HepG2 (cell line): ENCODE results near the gene TBC1D16. TPM values are rescaled to one million over a fixed set of nuclear protein-coding genes. Genes with fewer than 3 reads are reported as not detected.

ENCODE experiments used
- EEA1 ChIP-seq: sonication (generic); formaldehyde crosslinking; IDR thresholded peaks from 2 replicates; pipeline ENCODE4 v1.5.1; 2020; ENCODE audit warnings: mild to moderate bottlenecking, missing genetic modification reagents, borderline replicate concordance
- FOSL1 ChIP-seq: sonication (generic); formaldehyde crosslinking; IDR thresholded peaks from 2 replicates; pipeline ENCODE4 v1.9.0; 2021; ENCODE audit warnings: missing genetic modification reagents, borderline replicate concordance
- FOXJ3 ChIP-seq: sonication (generic); formaldehyde crosslinking; IDR thresholded peaks from 2 replicates; pipeline ENCODE4 v1.4.0; 2020; ENCODE audit warnings: missing genetic modification reagents, mild to moderate bottlenecking, borderline replicate concordance
- GATAD2A ChIP-seq: IDR thresholded peaks from 2 replicates; pipeline ENCODE4 v1.6.1; 2016
- HOXA7 ChIP-seq: sonication (generic); formaldehyde crosslinking; IDR thresholded peaks from 2 replicates; pipeline ENCODE4 v1.8.1; 2022; ENCODE audit warnings: mild to moderate bottlenecking, missing genetic modification reagents, moderate library complexity
- NFIC ChIP-seq: IDR thresholded peaks from 2 replicates; pipeline ENCODE4 v1.6.1; 2012; ENCODE audit warnings: mild to moderate bottlenecking, low read length, inconsistent platforms
- RAD51 ChIP-seq: fragments of 450-650 bp; IDR thresholded peaks from 2 replicates; pipeline ENCODE4 v1.6.1; 2016; ENCODE audit warnings: borderline replicate concordance
- RBM39 ChIP-seq: fragments of 200-400 bp; formaldehyde crosslinking; IDR thresholded peaks from one replicate; pipeline ENCODE4 v1.6.1; 2018; ENCODE audit warnings: antibody characterized with exemption, mild to moderate bottlenecking, low read depth, low read length; ENCODE audit not compliant: poor library complexity, severe bottlenecking
- RFX5 ChIP-seq: IDR thresholded peaks from 2 replicates; pipeline ENCODE4 v1.6.1; 2011; ENCODE audit warnings: low read depth, low read length, improper control_type of control experiment
- SMARCE1 ChIP-seq: fragments of 450-650 bp; IDR thresholded peaks from 2 replicates; pipeline ENCODE4 v1.6.1; 2017; ENCODE audit warnings: borderline replicate concordance
- TAF1 ChIP-seq: sonication (generic); formaldehyde crosslinking; IDR thresholded peaks from 2 replicates; pipeline ENCODE4 v1.4.0; 2020; ENCODE audit warnings: missing genetic modification reagents
- U2AF2 ChIP-seq: fragments of 200-400 bp; formaldehyde crosslinking; IDR thresholded peaks from 2 replicates; pipeline ENCODE4 v1.6.1; 2017; ENCODE audit warnings: low read depth, mild to moderate bottlenecking, low read length
- XBP1 ChIP-seq: sonication (generic); formaldehyde crosslinking; IDR thresholded peaks from 2 replicates; pipeline ENCODE4 v1.5.0; 2020; ENCODE audit warnings: missing genetic modification reagents
- ZBTB25 ChIP-seq: IDR thresholded peaks from 2 replicates; pipeline ENCODE4 v1.6.1; 2018; ENCODE audit warnings: missing genetic modification reagents
- ZBTB39 ChIP-seq: sonication (generic); formaldehyde crosslinking; IDR thresholded peaks from 2 replicates; pipeline ENCODE4 v1.5.0; 2020; ENCODE audit warnings: missing genetic modification reagents
- ZFP36L1 ChIP-seq: sonication (generic); formaldehyde crosslinking; IDR thresholded peaks from 2 replicates; pipeline ENCODE4 v1.8.0; 2022; ENCODE audit warnings: mild to moderate bottlenecking, missing genetic modification reagents, moderate library complexity
- ZIK1 ChIP-seq: sonication (generic); formaldehyde crosslinking; IDR thresholded peaks from 2 replicates; pipeline ENCODE4 v1.5.0; 2020; ENCODE audit warnings: mild to moderate bottlenecking, low read depth, missing genetic modification reagents, borderline replicate concordance
- ZNF230 ChIP-seq: sonication (generic); formaldehyde crosslinking; IDR thresholded peaks from 2 replicates; pipeline ENCODE4 v1.4.0; 2020; ENCODE audit warnings: mild to moderate bottlenecking, missing genetic modification reagents
- ZNF343 ChIP-seq: sonication (generic); formaldehyde crosslinking; IDR thresholded peaks from 2 replicates; pipeline ENCODE4 v1.4.0; 2020; ENCODE audit warnings: mild to moderate bottlenecking, missing genetic modification reagents
- ZNF414 ChIP-seq: sonication (generic); formaldehyde crosslinking; IDR thresholded peaks from 2 replicates; pipeline ENCODE4 v1.5.0; 2020; ENCODE audit warnings: missing genetic modification reagents
- ZNF549 ChIP-seq: sonication (generic); formaldehyde crosslinking; IDR thresholded peaks from 2 replicates; pipeline ENCODE4 v1.5.0; 2020; ENCODE audit warnings: missing genetic modification reagents
- ZNF773 ChIP-seq: sonication (generic); formaldehyde crosslinking; IDR thresholded peaks from 2 replicates; pipeline ENCODE4 v1.4.0; 2020; ENCODE audit warnings: missing genetic modification reagents, borderline replicate concordance
- ZNF782 ChIP-seq: sonication (generic); formaldehyde crosslinking; IDR thresholded peaks from 2 replicates; pipeline ENCODE4 v1.4.0; 2020; ENCODE audit warnings: missing genetic modification reagents, mild to moderate bottlenecking, borderline replicate concordance
- ZNF788 ChIP-seq: sonication (generic); formaldehyde crosslinking; IDR thresholded peaks from 2 replicates; pipeline ENCODE4 v1.5.0; 2020; ENCODE audit warnings: mild to moderate bottlenecking, missing genetic modification reagents, borderline replicate concordance
- ZNF841 ChIP-seq: sonication (generic); formaldehyde crosslinking; IDR thresholded peaks from 2 replicates; pipeline ENCODE4 v1.8.1; 2023; ENCODE audit warnings: missing genetic modification reagents, borderline replicate concordance
- polyA plus RNA-seq, 8 experiments: library from polyadenylated mRNA; depleted of rRNA in 3 of 8; stranded (reverse) in 7 of 8; unstranded in 1 of 8; fragments of >200 nt; fragmentation: Illumina TruSeq in 4 of 8; extraction: Trizol in 4 of 8; gene quantifications; 2 replicates each; pipeline versions ENCODE4 v1.2.1 to v1.2.3, GENCODE V29; 2011 to 2016; ENCODE audit warnings: low read depth in 4 of 8, missing spikeins in 1 of 8, mixed read lengths in 1 of 8; ENCODE audit not compliant: insufficient read depth in 1 of 8
- total RNA-seq, 5 experiments: library from RNA; depleted of rRNA; stranded (reverse); fragments of >200 nt; fragmentation: Illumina TruSeq; extraction: Trizol; gene quantifications; 2 replicates each; pipeline ENCODE4 v1.2.3, GENCODE V29; 2016; ENCODE audit warnings: low read depth in 1 of 5
- TF ChIP-seq, protein P1 (sequence below): IDR thresholded peaks from 2 replicates; pipeline ENCODE4 v1.6.1; 2016; ENCODE audit warnings: low read depth, control low read depth

Gene TBC1D16
- total and polyA plus RNA-seq, 2 of the 13 experiments (the other 11 are each of a cell fraction or from before 2014, with no cell fraction given) = 14.9 to 24.9 TPM

GRCh38 chr17:80018917-80019651, 16.6 kb downstream of the TBC1D16 start (continued):
- TF ChIP-seq ZBTB25 (CRISPR knock-in tag) (no peak), ZNF230 (CRISPR knock-in tag) (0 out of 2 replicates have a peak, but pooled peaks have one; percentile 72), EEA1 (no peak), ZNF343 (peak; percentile 36; the same call in 1 of the 2 replicates), RFX5 (no peak), NFIC (no peak), XBP1 (CRISPR knock-in tag) (no peak), HOXA7 (CRISPR knock-in tag) (no peak; the same call in 1 of the 2 replicates), ZBTB39 (CRISPR knock-in tag) (no peak), ZIK1 (CRISPR knock-in tag) (no peak), TAF1 (CRISPR knock-in tag) (no peak), FOSL1 (CRISPR knock-in tag) (no peak), SMARCE1 (no peak), ZNF549 (CRISPR knock-in tag) (no peak), ZNF782 (no peak), ZFP36L1 (CRISPR knock-in tag) (no peak), RAD51 (no peak), ZNF414 (0 out of 2 replicates have a peak, but pooled peaks have one; percentile 15), ZNF841 (CRISPR knock-in tag) (peak; percentile 57; the same call in 1 of the 2 replicates), ZNF788 (peak; percentile 52; the same call in 1 of the 2 replicates), GATAD2A (peak; percentile 65; the same call in 1 of the 2 replicates), RBM39 (no peak), U2AF2 (no peak), ZNF773 (CRISPR knock-in tag) (no peak; the same call in 1 of the 2 replicates), FOXJ3 (no peak)
- TF ChIP-seq, protein P1, sequence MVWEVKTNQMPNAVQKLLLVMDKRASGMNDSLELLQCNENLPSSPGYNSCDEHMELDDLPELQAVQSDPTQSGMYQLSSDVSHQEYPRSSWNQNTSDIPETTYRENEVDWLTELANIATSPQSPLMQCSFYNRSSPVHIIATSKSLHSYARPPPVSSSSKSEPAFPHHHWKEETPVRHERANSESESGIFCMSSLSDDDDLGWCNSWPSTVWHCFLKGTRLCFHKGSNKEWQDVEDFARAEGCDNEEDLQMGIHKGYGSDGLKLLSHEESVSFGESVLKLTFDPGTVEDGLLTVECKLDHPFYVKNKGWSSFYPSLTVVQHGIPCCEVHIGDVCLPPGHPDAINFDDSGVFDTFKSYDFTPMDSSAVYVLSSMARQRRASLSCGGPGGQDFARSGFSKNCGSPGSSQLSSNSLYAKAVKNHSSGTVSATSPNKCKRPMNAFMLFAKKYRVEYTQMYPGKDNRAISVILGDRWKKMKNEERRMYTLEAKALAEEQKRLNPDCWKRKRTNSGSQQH (CRISPR knock-in tag) = no peak
